HG03025 (cell line): ENCODE results near the gene LSP1.
"Not testable (repeated sequence)": the region's sequence is repeated elsewhere in the genome, so short reads cannot be mapped to it uniquely, and the experiment has no call there.

Source experiments
- ATAC-seq: cut with Tn5 transposase; IDR thresholded peaks from one replicate; pipeline ENCODE4 v1.9.1; 2021; ENCODE audit warnings: mild to moderate bottlenecking, moderate library complexity; ENCODE audit not compliant: unreplicated experiment, low FRiP score

LSP1 gene, protein sequence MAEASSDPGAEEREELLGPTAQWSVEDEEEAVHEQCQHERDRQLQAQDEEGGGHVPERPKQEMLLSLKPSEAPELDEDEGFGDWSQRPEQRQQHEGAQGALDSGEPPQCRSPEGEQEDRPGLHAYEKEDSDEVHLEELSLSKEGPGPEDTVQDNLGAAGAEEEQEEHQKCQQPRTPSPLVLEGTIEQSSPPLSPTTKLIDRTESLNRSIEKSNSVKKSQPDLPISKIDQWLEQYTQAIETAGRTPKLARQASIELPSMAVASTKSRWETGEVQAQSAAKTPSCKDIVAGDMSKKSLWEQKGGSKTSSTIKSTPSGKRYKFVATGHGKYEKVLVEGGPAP

GRCh38 chr11:1852877-1853276 lies at the start of gene LSP1:
TSS of gene LSP1 (plus strand) at chr11:1853084. CDS start at chr11:1853145, 61 bp downstream.
- peak; percentile 39 for ATAC-seq

DNA sequence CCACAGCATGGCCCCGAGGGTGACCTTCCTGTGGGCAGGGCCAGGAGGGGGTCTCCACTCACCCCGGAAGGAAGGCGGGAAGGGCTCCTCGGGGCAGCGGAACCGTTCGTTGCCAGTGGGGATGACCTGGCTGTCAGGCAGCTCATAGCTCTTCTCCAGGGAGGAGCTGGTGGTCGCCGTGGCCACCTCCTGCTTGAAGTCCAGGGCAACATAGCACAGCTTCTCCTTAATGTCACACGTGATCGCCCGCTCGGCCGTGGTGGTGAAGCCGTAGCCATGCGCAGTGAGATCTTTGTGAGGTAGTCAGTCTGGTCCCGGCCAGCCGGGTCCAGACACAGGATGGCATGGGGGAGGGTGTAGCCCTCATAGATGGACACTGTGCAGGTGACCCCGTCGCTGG lies 49.6 kb upstream of the LSP1 start:
- no peak for ATAC-seq

DNA sequence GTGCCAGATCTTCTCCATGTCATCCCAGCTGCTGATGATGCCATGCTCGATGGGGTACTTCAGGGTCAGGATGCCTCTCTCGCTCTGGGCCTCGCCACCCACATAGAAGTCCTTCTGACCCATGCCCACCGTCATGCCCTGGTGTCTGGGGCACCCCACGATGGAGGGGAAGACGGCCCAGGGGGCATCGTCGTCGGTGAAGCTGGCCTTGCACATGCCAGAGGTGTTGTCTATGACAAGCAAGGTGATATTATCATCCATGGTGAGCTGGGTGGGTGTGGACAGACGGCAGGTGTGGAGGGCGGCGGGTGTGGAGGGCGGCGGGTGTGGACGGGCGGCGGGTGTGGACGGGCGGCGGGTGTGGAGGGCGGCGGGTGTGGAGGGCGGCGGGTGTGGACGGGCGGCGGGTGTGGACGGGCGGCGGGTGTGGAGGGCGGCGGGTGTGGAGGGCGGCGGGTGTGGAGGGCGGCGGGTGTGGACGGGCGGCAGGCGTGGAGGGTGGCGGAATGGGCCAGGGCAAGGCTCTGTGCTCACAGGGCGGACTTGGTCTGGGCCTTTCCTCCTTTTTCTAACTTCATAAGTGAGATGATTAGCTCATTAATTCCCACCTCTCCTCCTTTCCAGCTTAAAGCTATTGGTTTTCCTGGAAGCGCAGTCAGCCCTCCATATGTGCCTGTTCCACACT lies 48.9 kb upstream of the LSP1 start:
- not testable (repeated sequence) for ATAC-seq

GRCh38 chr11:1805525-1805924 lies 47.4 kb upstream of the LSP1 start:
- no peak for ATAC-seq

GRCh38 chr11:1807264-1807995 lies 45.5 kb upstream of the LSP1 start:
- ATAC-seq: no peak

GRCh38 chr11:1810761-1811160 lies 42.1 kb upstream of the LSP1 start:
- ATAC-seq: no peak

DNA sequence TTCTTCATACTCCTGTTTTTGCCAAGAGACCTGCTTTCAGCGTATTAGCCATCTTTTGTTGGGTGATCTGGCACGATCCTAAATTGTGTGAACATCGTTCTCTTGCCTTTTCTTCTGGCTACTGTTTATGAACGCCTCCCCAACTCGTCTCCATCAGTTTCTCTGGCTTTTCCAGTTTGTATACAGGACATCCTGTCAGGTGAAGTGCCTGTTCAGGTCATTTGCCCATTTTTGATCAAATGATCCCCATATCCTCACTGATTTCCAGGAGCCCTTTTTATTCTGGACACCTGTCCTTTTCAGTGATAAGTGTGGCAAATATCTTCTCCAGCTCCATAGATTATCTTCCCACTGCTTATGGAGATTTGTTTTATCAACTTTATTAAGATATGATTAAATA lies 40.6 kb upstream of the LSP1 start:
- no peak for ATAC-seq

- ATAC-seq: no peak
Observed at GRCh38 chr11:1812801-1813200, 40.1 kb upstream of the LSP1 start.

- not testable (repeated sequence) for ATAC-seq
Observed at GRCh38 chr11:1813356-1813755, 39.5 kb upstream of the LSP1 start.

GRCh38 chr11:1814691-1815090 lies 38.2 kb upstream of the LSP1 start:
- no peak for ATAC-seq

DNA sequence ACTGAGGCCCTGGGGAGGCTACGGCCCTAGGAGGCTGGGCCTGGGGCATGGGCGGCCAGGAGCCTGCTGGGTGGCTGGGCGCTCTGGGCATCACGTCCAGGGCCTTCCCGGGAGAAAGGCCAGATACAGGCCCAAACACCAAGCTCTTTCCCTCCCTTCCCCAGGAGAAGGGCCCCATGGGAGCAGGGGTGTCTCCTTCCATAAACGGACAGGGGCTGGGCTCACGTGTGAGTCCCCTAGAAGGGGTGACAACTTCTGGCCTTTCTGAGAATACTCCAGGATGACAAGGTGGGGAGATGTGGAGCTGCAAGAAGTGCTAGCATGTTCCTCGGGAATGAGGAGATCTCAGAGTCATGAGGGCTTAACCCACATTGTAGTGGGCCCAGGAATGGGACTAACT lies 37.6 kb upstream of the LSP1 start:
- ATAC-seq: no peak

- ATAC-seq: no peak
Observed at GRCh38 chr11:1815751-1816150, 37.1 kb upstream of the LSP1 start.

DNA sequence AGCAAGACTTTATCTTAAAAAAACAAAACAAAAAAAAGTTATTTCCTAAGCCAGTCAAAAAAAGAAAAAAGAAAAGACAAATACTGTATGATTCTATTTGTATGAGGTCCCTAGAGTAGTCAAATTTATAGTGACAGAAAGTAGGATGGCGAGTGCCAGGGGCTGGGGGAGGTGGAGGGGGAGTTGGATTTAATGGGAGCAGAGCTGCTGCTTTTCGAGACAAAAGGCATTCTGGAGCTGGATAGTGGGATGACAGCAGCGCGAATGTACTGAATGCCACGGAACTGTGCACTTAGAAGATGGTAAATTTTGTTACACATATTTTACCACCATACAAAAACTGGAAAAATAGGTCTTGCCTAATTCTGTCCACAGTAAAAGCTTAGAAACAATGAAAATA lies 35.9 kb upstream of the LSP1 start:
- ATAC-seq: no peak

- ATAC-seq: no peak
Observed at GRCh38 chr11:1817511-1817910, 35.4 kb upstream of the LSP1 start.

DNA sequence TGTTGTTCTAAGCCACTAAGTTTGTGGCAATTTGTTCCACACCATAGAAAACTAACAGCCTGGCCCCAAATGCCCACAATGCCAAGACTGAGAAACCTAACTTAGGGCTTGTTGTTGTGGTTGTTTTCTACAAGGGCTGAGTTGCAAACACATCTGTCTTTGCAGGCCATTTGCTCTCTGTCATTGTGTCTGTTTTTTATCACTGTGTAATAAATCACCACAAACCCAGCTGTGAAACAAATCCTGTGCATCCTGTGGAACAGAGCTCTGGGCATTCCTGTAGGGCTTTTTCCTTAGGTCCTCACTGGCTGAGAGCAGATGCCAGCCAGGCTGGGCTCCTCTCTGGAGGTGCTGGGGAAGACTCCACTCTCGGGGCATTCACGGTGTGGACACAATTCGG lies 33.8 kb upstream of the LSP1 start:
- no peak for ATAC-seq

GRCh38 chr11:1820463-1821325 lies 32.2 kb upstream of the LSP1 start:
- no peak for ATAC-seq

- no peak for ATAC-seq
Observed at GRCh38 chr11:1821562-1821961, 31.3 kb upstream of the LSP1 start.

DNA sequence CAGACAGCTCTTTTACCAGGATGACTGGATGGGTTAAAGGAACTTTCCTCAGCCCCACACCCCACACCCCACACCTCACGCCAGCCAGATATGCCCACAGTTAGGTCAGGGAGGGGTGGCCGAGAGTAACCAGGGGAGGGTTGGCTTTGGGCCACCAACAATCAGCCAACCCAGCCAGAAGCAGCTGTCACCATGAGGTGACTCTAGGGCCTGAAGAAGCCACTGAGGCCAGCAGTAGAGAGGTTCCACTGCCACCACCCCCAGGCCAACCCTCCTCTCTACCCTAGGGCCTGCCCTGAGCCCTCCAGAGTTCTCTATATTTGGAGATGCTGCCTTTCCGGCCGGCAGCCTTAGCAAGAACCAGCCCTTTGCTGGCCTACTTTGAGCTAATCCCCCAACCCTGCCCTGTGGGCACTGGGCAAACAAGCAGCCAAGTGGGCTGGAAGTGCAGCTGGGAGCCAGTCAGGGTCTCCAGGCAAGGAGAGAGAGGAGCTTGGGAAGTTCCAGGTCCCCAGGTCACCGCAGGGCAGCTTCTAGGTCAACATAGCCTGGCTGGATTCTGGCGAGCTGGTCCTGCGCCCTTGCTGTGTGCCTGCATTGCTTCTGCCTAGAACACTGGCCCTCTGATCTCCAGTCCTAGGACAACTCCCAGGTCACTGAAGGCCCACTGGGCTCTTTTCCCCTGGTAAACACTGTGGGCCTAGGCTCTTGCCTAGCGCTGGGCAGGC lies 30.1 kb upstream of the LSP1 start:
- ATAC-seq: no peak

GRCh38 chr11:1823376-1824220 lies 29.3 kb upstream of the LSP1 start:
- ATAC-seq: no peak
